Heart left ventricle (tissue), 13 donors: ENCODE measurements around the gene C2CD2.

ENCODE experiments used
- CTCF ChIP-seq, 12 donors: fragments of 200-600 bp; sonication (generic) in 4 of 12; IDR thresholded peaks; one replicate each; pipeline versions ENCODE4 v1.5.0 to v1.8.0; 2018 to 2022; ENCODE audit warnings: antibody characterized with exemption in 12 of 12, mild to moderate bottlenecking in 5 of 12
- POLR2A ChIP-seq, 2 donors: fragments of 450-650 bp; IDR thresholded peaks; one replicate each; pipeline ENCODE4 v1.6.1; 2017; ENCODE audit warnings: antibody characterized with exemption in 2 of 2, mild to moderate bottlenecking in 2 of 2, moderate library complexity in 2 of 2
- donor health status: ischemic (EF 13 %, LVEDD 7.1; RV severe dilation, severe dysfunction).
- donor health status: DM: no; HTN: yes; CAD: no.
- donor health status: DM: no; HTN: no; CAD: no.
- donor health status: ischemic (EF 25% LVEDD 6.9; RV normal size, moderate dysfunction).
- donor health status: ischemic (EF 25% LVEDD 5.7; RV mildly dilated, moderate dysfunction).
- donor health status: ischemic (EF 35%, LVEDD 5.7; RV mildly dilated, moderate dysfunction).
- donor health status: nonischemic (EF 11% LVEDD 7.7; RV severe dilation, severe dysfunction).
- donor health status: DM: yes; HTN: yes; CAD: no.
- donor health status: PGD.
- donor health status: ischemic (EF 29% LVEDD 5.4; RV normal size, mild dysfunction).
- donor health status: nonischemic (EF 23%, LVEDD 6.1; RV moderate dilation, normal function).

DNA sequence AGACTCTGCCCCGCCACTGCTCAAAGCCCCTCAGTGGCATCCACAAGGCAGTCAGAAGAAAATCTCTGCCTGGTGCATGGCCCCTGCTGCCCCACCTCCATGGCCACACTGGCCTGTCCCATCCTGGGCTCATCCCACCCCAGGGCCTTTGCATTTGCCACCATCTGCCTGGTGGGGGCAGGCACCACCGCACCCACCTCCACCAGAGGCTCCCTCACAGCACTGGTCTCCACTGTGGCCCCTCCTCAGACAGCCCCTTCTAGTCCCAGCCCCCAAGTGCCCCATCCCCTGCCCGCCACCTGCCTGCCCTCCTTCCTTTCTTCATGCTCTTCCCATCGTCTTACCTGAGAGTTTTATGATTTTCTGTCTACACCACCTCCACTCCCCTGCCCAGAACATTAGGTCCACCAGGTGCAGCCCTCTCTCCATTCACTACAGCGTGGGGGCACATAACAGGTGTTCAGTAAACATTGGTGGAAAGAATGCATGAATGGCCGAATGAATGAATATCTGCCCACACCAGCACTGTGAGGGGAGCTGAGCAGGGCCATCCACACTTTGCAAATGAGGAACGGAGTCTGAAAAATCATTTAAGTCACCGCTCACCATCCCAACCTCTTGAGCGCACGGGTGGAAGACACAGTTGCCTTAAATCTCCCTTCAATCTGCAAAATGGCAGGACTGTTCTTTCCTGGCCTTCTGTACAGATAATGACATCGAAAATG is 76.7 kb downstream of the C2CD2 start:
- TF ChIP-seq POLR2A (IDR thresholded peaks at IDR 0.05) (no peak), CTCF (IDR thresholded peaks at IDR 0.05) (no peak)
